ENCODE data around the gene ATP5PO.

GRCh38 chr21:33943293-33943692, 27.7 kb upstream of the ATP5PO start:
- TF ChIP-seq CTCF (IDR thresholded peaks at IDR 0.05; ENCODE audit: low read depth, low read length, poor library complexity, severe bottlenecking) (no peak), EZH2phosphoT487 (IDR thresholded peaks at IDR 0.05; ENCODE audit: borderline replicate concordance, low read length) (no peak)

All from DOHH2 (cell line).